HG03039 (cell line): Measurements from ENCODE around the gene KBTBD13.

Experiments
- ATAC-seq: cut with Tn5 transposase; IDR thresholded peaks from one replicate; pipeline ENCODE4 v1.9.1; 2021; ENCODE audit warnings: mild to moderate bottlenecking, moderate library complexity; ENCODE audit not compliant: unreplicated experiment

KBTBD13 gene

GRCh38 chr15:65105038-65105437, 28.5 kb downstream of the KBTBD13 start:
- ATAC-seq = no peak

GRCh38 chr15:65106011-65106590, 29.6 kb downstream of the KBTBD13 start:
- ATAC-seq = no peak

GRCh38 chr15:65110676-65111292, 34.2 kb downstream of the KBTBD13 start:
- ATAC-seq = no peak

- no peak for ATAC-seq
Observed at GRCh38 chr15:65115086-65115485, 38.5 kb downstream of the KBTBD13 start, which contains the start of gene UBAP1L. Gene UBAP1L, minus strand, starts transcription at chr15:65115200. Its CDS starts 8,985 bp downstream, at chr15:65106215.

- ATAC-seq = no peak
Observed at GRCh38 chr15:65115542-65115941, 39.0 kb downstream of the KBTBD13 start.
